Kasumi-1 (cell line): ENCODE measurements around the gene UBL5.
"Not testable (repeated sequence)": the region's sequence is repeated elsewhere in the genome, so short reads cannot be mapped to it uniquely, and the experiment has no call there.

Source experiments
- DNase-seq, 2 experiments: peaks; one replicate each; lab custom pipeline; 2025; lab: John Stamatoyannopoulos, UW

The UBL5 gene

GRCh38 chr19:9827289-9828238 lies at the start of gene UBL5:
Gene UBL5 (plus strand): TSS chr19:9827918. CDS start chr19:9828338, 420 bp downstream.
- peak; percentile 93 to 94 for DNase-seq

DNA sequence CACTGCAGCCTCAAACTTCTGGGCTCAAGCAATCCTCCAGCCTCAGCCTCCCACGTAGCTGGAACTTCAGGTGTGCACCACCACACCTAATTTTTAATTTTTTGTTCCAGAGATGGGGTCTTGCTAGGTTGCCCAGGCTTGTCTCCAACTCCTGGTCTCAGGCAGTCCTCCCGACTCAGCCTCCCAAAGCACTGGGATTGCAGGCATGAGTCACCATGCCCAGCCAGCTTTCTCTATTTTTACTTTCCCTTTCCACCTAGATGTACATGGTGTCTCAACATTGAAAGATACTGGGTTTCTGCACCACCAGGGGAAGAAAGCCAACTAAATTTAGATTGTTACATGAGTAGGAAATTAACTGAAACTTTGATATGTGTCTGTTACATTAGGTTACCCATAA lies 45.4 kb upstream of the UBL5 start:
- DNase-seq = no peak

DNA sequence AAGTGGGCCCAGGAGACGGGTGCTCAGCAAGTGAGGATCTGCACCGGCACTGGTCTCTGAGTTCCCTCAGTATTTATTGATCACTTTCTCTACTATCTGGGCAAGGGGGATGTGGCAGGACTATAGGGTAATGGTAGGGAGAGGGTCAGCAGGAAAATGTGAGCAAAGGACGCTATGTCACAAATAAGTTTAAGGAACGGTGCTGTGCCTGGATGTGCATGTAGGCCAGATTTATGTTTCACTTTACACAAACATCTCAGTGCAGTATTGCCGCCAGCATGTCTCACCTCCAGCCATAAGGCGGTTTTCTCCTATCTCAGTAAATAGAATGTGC lies 43.6 kb upstream of the UBL5 start:
- DNase-seq = not testable (repeated sequence)

- DNase-seq = peak; percentile 91 to 94
Observed at GRCh38 chr19:9785367-9786331, 42.1 kb upstream of the UBL5 start.

DNA sequence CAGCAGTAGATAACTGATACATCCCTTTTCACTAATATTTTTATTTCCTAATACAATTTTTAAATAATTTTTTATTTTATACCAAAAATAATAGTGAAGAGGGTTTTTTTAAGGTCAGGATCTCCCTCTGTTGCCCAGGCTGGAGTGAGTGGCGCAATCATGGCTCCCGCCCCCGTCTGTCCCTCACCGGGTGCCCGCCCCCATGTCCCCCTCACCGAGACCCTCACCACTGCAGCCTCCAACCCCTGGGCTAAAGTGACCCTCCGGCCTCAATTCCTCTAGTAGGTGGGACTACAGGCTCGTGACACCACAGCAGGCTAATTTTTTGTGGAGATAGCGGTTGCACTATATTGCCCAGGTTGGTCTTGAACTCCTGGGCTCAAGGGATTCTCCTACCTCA lies 41.4 kb upstream of the UBL5 start:
- no peak for DNase-seq

DNA sequence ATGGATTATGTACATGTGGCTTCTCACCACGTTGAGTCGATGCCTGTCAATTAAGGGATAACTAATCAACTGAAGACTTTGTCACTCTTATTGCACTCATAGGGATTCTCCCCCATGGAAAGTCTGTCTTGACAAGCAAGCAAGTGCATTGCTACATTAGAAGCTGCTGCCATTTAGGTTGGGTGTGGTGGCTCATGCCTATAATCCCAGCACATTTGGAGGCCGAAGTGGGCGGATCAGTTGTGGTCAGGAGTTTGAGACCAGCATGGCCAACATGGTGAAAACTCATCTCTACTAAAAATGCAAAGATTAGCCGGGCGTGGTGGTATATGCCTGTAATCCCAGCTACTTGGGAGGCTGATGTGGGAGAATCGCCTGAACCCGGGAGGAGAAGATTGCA lies 40.9 kb upstream of the UBL5 start:
- no peak for DNase-seq

- not testable (repeated sequence) for DNase-seq
Observed at GRCh38 chr19:9788604-9789003, 39.1 kb upstream of the UBL5 start.

DNA sequence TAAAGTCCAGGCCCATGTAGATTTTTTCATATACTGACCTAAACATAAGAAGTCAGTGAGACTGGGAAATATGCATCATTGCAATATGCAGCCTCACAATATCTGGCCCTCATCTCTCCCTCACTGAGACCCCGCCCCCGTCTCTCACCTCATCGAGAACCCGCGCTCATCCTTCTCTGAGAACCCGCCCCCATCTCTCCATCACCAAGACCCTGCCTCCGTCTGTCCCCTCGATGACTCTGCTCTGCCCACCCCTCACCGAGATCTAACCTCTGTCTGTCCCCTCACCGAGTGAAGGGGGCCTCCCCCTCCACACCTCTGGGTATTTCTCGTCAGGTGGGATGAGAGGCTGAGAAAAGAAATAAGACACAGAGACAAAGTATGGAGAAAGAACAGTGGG lies 38.7 kb upstream of the UBL5 start:
- no peak for DNase-seq

DNA sequence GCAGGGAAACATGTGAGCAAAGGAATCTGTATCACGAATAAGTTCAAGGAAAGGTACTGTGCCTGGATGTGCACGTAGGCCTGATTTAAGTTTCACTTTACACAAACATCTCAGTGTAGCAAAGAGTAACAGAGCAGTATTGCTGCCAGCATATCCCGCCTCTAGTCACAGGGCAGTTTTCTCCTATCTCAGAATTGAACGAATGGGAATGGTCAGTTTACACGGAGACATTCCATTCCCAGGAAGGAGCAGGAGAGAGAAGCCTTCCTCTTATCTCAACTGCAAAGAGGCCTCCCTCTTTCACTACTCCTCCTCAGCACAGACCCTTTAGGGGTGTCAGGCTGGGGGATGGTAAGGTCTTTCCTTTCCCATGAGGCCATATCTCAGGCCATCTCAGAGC lies 38.1 kb upstream of the UBL5 start:
- DNase-seq = not testable (repeated sequence)

- DNase-seq = not testable (repeated sequence)
Observed at GRCh38 chr19:9791073-9791367, 36.7 kb upstream of the UBL5 start.

- DNase-seq = peak; percentile 90 to 92
Observed at GRCh38 chr19:9791552-9792205, 36.0 kb upstream of the UBL5 start.

DNA sequence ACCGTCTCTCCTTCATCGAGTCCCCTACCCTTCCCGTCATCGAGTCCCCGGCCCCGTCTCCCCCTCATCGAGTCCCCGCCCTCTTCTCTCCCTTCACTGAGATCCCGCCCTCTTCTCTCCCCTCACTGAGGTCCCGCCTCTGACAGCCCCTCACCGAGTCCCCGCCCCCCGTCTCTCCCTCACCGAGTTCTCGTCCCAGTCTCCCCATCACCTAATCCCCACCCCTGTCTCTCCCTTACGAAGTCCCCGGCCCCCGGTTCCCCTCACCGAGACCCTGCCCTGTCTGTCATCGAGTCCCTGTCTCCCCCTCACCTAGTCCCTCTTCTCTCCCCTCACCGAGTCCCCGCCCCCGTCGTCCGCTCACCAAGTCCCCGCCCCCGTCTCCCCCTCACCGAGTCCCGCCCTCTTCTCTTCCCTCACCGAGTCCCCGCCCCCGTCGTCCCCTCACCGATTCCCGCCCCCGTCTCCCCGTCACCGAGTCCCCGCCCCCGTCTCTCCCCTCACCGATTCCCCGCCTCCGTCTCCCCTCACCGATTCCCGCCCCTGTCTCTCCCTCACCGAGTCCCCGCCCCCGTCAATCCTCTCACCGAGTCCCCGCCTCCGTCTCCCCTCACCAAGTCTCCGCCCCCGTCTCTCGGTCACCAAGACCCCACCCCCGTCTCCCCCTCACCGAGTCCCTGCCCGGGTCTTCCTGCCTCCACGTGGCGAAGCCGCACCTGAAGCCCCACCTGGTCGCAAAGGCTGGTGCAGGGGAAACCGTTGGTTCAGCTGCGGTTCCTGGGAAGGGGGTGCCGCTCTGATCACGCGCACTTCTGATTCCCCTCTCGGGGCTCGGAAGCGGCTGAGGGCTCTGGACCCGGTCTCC lies 35.3 kb upstream of the UBL5 start:
- peak; percentile 92 for DNase-seq

- DNase-seq = peak; percentile 57 to 65
Observed at GRCh38 chr19:9793071-9793591, 34.6 kb upstream of the UBL5 start.

GRCh38 chr19:9796113-9796773 lies 31.5 kb upstream of the UBL5 start:
- DNase-seq = peak; percentile 93 to 96

DNA sequence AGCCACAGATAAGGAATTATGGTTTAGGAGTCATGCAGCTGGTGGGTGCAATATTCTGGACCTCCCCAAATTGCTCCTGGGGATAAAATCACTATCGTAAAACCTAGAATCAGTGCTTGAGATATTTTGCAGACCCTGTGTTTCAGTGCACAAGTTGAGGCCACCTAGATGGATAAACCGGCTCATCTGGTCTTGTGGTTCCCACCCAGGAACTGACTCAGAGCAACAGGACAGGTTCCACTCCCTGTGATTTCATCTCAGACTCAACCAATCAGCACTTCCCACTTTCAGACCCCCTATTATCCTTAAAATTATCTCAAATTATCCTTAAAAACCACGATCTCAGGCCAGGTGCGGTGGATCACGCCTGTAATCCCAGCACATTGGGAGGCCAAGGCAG lies 29.8 kb upstream of the UBL5 start:
- DNase-seq = no peak

- no peak for DNase-seq
Observed at GRCh38 chr19:9799162-9799561, 28.6 kb upstream of the UBL5 start.

DNA sequence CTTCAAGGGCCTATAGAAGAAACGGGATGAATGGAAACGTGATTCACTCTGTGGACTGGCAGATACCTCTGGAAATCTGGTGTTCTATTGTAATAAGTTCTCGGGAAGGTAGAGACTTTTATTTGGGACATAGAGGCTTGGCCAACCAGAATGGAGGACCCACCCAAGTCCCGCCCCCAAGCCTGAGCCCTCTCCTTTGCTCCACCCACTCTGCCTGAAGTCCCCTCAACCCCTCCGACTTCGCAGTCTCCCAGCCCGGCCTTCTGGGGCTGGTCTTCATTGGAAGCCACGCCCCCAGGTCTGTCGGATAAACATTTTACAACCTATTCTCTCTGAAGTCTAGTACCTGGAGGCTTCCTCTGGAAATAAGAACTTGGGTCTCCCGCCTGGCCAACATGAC lies 25.7 kb upstream of the UBL5 start:
- DNase-seq = no peak

- no peak for DNase-seq
Observed at GRCh38 chr19:9806803-9807202, 20.9 kb upstream of the UBL5 start.

GRCh38 chr19:9808855-9809824 lies 18.6 kb upstream of the UBL5 start:
- no peak for DNase-seq
